Retina (tissue), 1 donor: ENCODE data around the gene FGF2.
"Not testable (repeated sequence)": the region's sequence is repeated elsewhere in the genome, so short reads cannot be mapped to it uniquely, and the experiment has no call there.

Experiments
- DNase-seq: peaks from one replicate; pipeline ENCODE4 v3.0.0-alpha.2; 2016

FGF2 gene

GRCh38 chr4:122851568-122851967, 24.9 kb downstream of the FGF2 start:
- DNase-seq, result no peak

GRCh38 chr4:122854447-122855352, 28.1 kb downstream of the FGF2 start:
- peak; percentile 5 for DNase-seq

GRCh38 chr4:122855353-122855890, 28.8 kb downstream of the FGF2 start:
- no peak for DNase-seq

- no peak for DNase-seq
Observed at GRCh38 chr4:122857160-122857559, 30.5 kb downstream of the FGF2 start.

GRCh38 chr4:122858705-122859104, 32.1 kb downstream of the FGF2 start:
- DNase-seq, result no peak

GRCh38 chr4:122861172-122861943, 34.7 kb downstream of the FGF2 start:
- no peak for DNase-seq

GRCh38 chr4:122863639-122864038, 37.0 kb downstream of the FGF2 start:
- DNase-seq, result no peak

- DNase-seq, result no peak
Observed at GRCh38 chr4:122865425-122865824, 38.8 kb downstream of the FGF2 start.

GRCh38 chr4:122868235-122868634, 41.6 kb downstream of the FGF2 start:
- DNase-seq, result not testable (repeated sequence)

GRCh38 chr4:122873146-122873545, 46.5 kb downstream of the FGF2 start:
- no peak for DNase-seq

GRCh38 chr4:122873821-122874593, 47.4 kb downstream of the FGF2 start:
- DNase-seq, result no peak

- DNase-seq, result no peak
Observed at GRCh38 chr4:122875949-122876348, 49.3 kb downstream of the FGF2 start.

GRCh38 chr4:122876456-122876855, 49.8 kb downstream of the FGF2 start:
- no peak for DNase-seq

GRCh38 chr4:122879001-122879400, 52.4 kb downstream of the FGF2 start:
- DNase-seq, result no peak

- DNase-seq, result no peak
Observed at GRCh38 chr4:122882857-122883735, 56.5 kb downstream of the FGF2 start.

GRCh38 chr4:122884499-122884898, 57.9 kb downstream of the FGF2 start:
- no peak for DNase-seq

- DNase-seq, result no peak
Observed at GRCh38 chr4:122889726-122890125, 63.1 kb downstream of the FGF2 start.

GRCh38 chr4:122890147-122890795, 63.6 kb downstream of the FGF2 start:
- no peak for DNase-seq

- DNase-seq, result peak; percentile 12
Observed at GRCh38 chr4:122894827-122895226, 68.2 kb downstream of the FGF2 start.

- no peak for DNase-seq
Observed at GRCh38 chr4:122895336-122895995, 68.8 kb downstream of the FGF2 start.

GRCh38 chr4:122896270-122896669, 69.6 kb downstream of the FGF2 start:
- no peak for DNase-seq
